Panc1 (cell line): ENCODE results near the gene HOMER2. TPM values are rescaled to one million over a fixed set of nuclear protein-coding genes. Genes with fewer than 3 reads are reported as not detected.

Experiments used
- ATAC-seq: fragments of 200-7000 bp; cut with Tn5 transposase; 2 replicates; pipeline ENCODE4 v1.9.1; 2020; ENCODE audit warnings: mild to moderate bottlenecking, moderate library complexity
- BruUV-seq: library from RNA; stranded (reverse); fragments of 400-500 nt; replicated peaks from 2 replicates; lab custom pipeline; 2021; lab: Mats Ljungman, UMichigan
- CTCF ChIA-PET: fragments of 300-600 bp; sonication (Branson Sonifier 250); formaldehyde crosslinking; loops from one replicate; lab custom pipeline; 2022; ENCODE audit warnings: antibody characterized with exemption; lab: Charles Lee
- POLR2A ChIA-PET: fragments of 300-600 bp; sonication (Branson Sonifier 250); formaldehyde crosslinking; loops from one replicate; lab custom pipeline; 2022; ENCODE audit warnings: antibody characterized with exemption; lab: Charles Lee
- DNase-seq: peaks from one replicate; pipeline ENCODE4 v3.0.0-alpha.2; 2010; ENCODE audit warnings: low read depth, low spot score
- H3K27ac ChIP-seq: 2 replicates; pipeline ENCODE4 v1.5.1; 2011; ENCODE audit warnings: mild to moderate bottlenecking, low read length, inconsistent platforms
- H3K27me3 ChIP-seq: fragments of 200-500 bp; sonication (Bioruptor generic); 2 replicates; pipeline ENCODE4 v1.6.0; 2014; ENCODE audit warnings: low read length, inconsistent platforms; ENCODE audit not compliant: control insufficient read depth, insufficient read depth
- H3K36me3 ChIP-seq: fragments of 200-500 bp; sonication (Bioruptor generic); 2 replicates; pipeline ENCODE4 v1.5.1; 2014; ENCODE audit warnings: inconsistent platforms, mild to moderate bottlenecking, low read length, moderate library complexity; ENCODE audit not compliant: control insufficient read depth, insufficient read depth
- H3K4me1 ChIP-seq: 2 replicates; pipeline ENCODE4 v1.5.1; 2011; ENCODE audit warnings: inconsistent platforms, mild to moderate bottlenecking, low read length, moderate library complexity; ENCODE audit not compliant: control insufficient read depth, insufficient read depth
- H3K4me3 ChIP-seq, 2 experiments: 2 replicates each; pipeline ENCODE4 v1.5.1; 2011 to 2012; ENCODE audit warnings: low read depth in 2 of 2, low read length in 2 of 2, mild to moderate bottlenecking in 2 of 2, inconsistent platforms in 1 of 2, moderate library complexity in 1 of 2
- H3K9me3 ChIP-seq: fragments of 200-500 bp; sonication (Bioruptor generic); 2 replicates; pipeline ENCODE4 v1.5.1; 2014; ENCODE audit warnings: low read depth, mild to moderate bottlenecking, inconsistent platforms, low read length, moderate library complexity; ENCODE audit not compliant: control insufficient read depth, insufficient read depth
- POLR2AphosphoS5 ChIP-seq: IDR thresholded peaks from 2 replicates; pipeline ENCODE4 v1.6.1; 2012; ENCODE audit warnings: mild to moderate bottlenecking, low read depth, low read length, moderate library complexity
- SIN3A ChIP-seq: IDR thresholded peaks from 2 replicates; pipeline ENCODE4 v1.6.1; 2012; ENCODE audit warnings: low read depth, mild to moderate bottlenecking, low read length, moderate library complexity, borderline replicate concordance; ENCODE audit not compliant: insufficient read depth
- TCF7L2 ChIP-seq: IDR thresholded peaks from 2 replicates; pipeline ENCODE4 v1.6.1; 2011; ENCODE audit warnings: mild to moderate bottlenecking, low read depth, low read length, inconsistent platforms
- in situ Hi-C: cut with HindIII; loops from 2 replicates; pipeline ENCODE4 v1.10.0; 2016; ENCODE audit warnings: low sequenced_read_pairs, low pct_unique_long_range_greater_than_20kb
- intact Hi-C: fragments of 100-400 bp; cut with micrococcal nuclease; formaldehyde crosslinking; loops from one replicate; pipeline ENCODE4 v1.10.0; 2022; ENCODE audit not compliant: unreplicated experiment
- total RNA-seq: library from RNA; stranded (reverse); gene quantifications from one replicate; pipeline ENCODE4 v1.2.1, GENCODE V29; 2021; ENCODE audit not compliant: unreplicated experiment
- TF ChIP-seq, protein P1 (sequence below), 2 experiments: IDR thresholded peaks; 2 replicates each; pipeline ENCODE4 v1.6.1; 2011 to 2012; ENCODE audit warnings: low read depth in 2 of 2, control low read depth in 1 of 2, low read length in 1 of 2, mild to moderate bottlenecking in 1 of 2, moderate library complexity in 1 of 2; ENCODE audit not compliant: insufficient read depth in 1 of 2
- TF ChIP-seq, protein P2 (sequence below): fragments of 450-650 bp; IDR thresholded peaks from 2 replicates; pipeline ENCODE4 v1.5.1; 2017; ENCODE audit warnings: mild to moderate bottlenecking

The HOMER2 gene
- total RNA-seq, 1 experiment from 2014 or later: 35.9 TPM

DNA sequence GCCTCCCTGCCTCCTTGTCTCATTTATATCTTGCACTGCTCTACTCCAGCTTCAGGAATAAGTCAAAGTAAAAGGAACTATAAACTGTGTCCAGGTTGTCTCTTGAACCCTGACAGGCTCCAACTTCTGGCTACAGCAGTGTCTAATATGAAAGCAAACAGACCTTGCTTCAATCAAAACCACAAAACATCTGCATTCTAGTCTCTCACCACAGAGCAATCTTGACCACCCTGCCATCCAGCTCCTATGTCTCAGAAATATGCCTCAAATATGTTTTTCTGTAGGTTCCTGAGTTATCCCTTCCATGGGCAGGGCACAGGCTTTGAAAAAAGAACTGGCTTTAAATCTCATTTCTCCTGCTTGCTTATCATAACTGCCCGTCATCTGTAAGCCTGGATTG lies 20.5 kb upstream of the HOMER2 start:
- no peaks in the 10 kb centered on the region for H3K4me1 ChIP-seq
- ATAC-seq (no peak), DNase-seq (no peak)
- ChIA-PET POLR2A (no interaction called here), CTCF (no interaction called here)
- no peaks in the 10 kb centered on the region for H3K27me3 ChIP-seq
- H3K9me3 ChIP-seq: no peaks in the 10 kb centered on the region
- H3K4me3 ChIP-seq: no peak overlapping the region
- in situ Hi-C loops (no loop called here), intact Hi-C loops (no loop called here)
- no peak overlapping the region for H3K27ac ChIP-seq
- BruUV-seq: no TSS peak
- H3K36me3 ChIP-seq: no peaks in the 10 kb centered on the region
- TF ChIP-seq, protein P1, sequence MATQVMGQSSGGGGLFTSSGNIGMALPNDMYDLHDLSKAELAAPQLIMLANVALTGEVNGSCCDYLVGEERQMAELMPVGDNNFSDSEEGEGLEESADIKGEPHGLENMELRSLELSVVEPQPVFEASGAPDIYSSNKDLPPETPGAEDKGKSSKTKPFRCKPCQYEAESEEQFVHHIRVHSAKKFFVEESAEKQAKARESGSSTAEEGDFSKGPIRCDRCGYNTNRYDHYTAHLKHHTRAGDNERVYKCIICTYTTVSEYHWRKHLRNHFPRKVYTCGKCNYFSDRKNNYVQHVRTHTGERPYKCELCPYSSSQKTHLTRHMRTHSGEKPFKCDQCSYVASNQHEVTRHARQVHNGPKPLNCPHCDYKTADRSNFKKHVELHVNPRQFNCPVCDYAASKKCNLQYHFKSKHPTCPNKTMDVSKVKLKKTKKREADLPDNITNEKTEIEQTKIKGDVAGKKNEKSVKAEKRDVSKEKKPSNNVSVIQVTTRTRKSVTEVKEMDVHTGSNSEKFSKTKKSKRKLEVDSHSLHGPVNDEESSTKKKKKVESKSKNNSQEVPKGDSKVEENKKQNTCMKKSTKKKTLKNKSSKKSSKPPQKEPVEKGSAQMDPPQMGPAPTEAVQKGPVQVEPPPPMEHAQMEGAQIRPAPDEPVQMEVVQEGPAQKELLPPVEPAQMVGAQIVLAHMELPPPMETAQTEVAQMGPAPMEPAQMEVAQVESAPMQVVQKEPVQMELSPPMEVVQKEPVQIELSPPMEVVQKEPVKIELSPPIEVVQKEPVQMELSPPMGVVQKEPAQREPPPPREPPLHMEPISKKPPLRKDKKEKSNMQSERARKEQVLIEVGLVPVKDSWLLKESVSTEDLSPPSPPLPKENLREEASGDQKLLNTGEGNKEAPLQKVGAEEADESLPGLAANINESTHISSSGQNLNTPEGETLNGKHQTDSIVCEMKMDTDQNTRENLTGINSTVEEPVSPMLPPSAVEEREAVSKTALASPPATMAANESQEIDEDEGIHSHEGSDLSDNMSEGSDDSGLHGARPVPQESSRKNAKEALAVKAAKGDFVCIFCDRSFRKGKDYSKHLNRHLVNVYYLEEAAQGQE (IDR thresholded peaks at IDR 0.05; ENCODE audit: insufficient read depth in 1 of 2, low read depth in 2 of 2, low read length in 1 of 2): no peak
- TF ChIP-seq, protein P2, sequence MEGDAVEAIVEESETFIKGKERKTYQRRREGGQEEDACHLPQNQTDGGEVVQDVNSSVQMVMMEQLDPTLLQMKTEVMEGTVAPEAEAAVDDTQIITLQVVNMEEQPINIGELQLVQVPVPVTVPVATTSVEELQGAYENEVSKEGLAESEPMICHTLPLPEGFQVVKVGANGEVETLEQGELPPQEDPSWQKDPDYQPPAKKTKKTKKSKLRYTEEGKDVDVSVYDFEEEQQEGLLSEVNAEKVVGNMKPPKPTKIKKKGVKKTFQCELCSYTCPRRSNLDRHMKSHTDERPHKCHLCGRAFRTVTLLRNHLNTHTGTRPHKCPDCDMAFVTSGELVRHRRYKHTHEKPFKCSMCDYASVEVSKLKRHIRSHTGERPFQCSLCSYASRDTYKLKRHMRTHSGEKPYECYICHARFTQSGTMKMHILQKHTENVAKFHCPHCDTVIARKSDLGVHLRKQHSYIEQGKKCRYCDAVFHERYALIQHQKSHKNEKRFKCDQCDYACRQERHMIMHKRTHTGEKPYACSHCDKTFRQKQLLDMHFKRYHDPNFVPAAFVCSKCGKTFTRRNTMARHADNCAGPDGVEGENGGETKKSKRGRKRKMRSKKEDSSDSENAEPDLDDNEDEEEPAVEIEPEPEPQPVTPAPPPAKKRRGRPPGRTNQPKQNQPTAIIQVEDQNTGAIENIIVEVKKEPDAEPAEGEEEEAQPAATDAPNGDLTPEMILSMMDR: no peak
- no peak for TF ChIP-seq SIN3A
- no peak for TF ChIP-seq POLR2AphosphoS5
- no peak for TF ChIP-seq TCF7L2

DNA sequence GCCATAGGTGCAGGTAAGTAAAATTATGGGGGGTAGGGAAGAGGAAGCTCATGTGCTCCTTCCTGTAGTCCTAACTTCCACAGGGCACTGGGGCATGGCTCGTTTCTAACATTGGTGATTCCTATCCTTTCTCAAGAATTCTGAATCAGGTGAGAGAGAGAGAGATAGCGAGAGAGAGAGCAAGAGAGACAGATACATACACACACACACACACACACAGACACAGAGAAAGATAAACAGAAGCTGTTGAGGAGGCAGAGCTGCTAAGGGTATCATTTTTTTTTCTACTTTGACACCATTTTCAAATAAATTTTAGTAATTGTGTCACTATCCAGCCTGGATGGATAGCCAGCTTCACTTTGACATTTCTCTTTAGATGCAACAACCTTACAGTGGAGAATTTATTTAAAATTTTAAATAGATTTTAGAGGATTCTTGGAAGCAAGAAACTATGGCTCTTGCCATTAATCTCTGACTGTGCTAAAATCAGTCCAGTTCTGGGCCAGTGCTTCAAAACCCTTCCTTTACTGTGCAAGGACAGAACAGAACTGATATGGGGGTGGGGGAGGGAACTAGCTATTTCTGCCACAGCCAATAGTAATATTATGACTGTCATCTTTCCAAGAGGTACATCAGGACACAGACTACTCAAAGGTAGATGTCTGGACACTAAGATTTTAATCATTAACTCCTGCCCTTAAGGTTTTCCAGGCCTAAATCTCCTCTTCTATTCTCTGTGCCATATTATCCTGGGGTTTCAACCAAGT lies 18.9 kb upstream of the HOMER2 start:
- no peak overlapping the region for H3K27ac ChIP-seq
- intact Hi-C loops: no loop called here
- TF ChIP-seq POLR2AphosphoS5 (no peak), SIN3A (no peak), TCF7L2 (no peak)
- TF ChIP-seq, protein P1 (IDR thresholded peaks at IDR 0.05; ENCODE audit: insufficient read depth in 1 of 2, low read depth in 2 of 2, low read length in 1 of 2): no peak
- TF ChIP-seq, protein P2: no peak
- no peaks in the 10 kb centered on the region for H3K36me3 ChIP-seq
- BruUV-seq: no TSS peak
- ChIA-PET POLR2A (no interaction called here), CTCF (no interaction called here)
- DNase-seq (no peak), ATAC-seq (no peak)
- no peaks in the 10 kb centered on the region for H3K9me3 ChIP-seq
- no peak overlapping the region for H3K4me3 ChIP-seq
- H3K4me1 ChIP-seq: no peaks in the 10 kb centered on the region
- no peaks in the 10 kb centered on the region for H3K27me3 ChIP-seq
- in situ Hi-C loops: no loop called here
